HG03139 (cell line): ENCODE results near the gene COP1.

Experiments
- ATAC-seq: cut with Tn5 transposase; IDR thresholded peaks from one replicate; pipeline ENCODE4 v1.9.1; 2021; ENCODE audit not compliant: unreplicated experiment

The COP1 gene

GRCh38 chr1:175976865-175977642, 230.0 kb downstream of the COP1 start:
- no peak for ATAC-seq

- ATAC-seq: no peak
These were observed 237.9 kb downstream of the COP1 start for GRCh38 chr1:175969231-175969630.

DNA sequence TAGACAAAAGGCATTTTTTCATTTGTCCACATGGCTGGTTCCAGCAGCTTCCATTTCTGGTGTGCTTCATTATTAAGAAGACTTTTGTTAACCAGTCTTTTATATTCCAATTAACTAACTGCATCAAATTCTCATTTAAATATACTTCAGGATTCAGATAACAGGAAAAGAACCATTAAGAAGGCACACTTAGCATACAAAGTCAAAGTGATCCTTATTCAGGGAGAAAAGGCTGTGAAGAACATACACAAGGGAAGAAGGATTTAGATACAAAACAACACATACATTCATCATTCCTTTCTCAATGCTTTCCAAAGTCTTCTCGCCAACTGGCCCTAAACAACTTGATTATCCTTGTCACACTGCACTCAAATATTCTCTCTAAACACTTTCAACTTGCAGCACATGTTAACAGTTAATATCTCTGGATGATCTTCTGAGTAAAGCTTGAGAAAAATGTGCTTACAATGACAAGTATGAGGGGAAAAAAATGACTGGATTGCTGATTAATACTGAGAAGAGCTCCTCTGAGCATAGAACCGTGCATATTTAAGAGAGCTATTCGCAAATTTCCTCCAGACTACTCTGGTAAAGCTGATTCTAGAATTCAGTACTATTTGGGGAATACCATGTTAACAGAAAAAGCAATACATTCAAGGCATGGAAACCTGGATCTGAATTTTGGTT, 238.5 kb downstream of the COP1 start:
- ATAC-seq: no peak

- ATAC-seq: no peak
These were observed 243.3 kb downstream of the COP1 start for GRCh38 chr1:175963740-175964139.

DNA sequence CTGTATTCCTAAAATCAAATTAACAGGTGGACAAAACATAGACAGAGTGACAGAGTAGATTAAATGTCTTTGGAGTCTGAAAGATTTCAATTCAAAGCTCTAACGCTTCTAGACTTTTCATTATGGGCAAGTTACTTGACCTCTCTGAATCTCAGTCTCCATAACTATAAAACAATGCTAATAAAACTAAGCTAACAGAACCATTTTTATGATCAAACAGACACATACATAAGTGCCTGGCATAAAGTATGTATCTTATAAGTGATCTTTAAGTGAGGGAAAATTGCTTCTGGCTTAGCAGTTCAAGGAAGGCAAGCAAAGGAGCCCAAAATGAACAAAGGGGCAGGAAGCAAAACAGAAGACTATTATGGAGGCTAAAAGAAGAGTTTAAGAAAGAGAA, 246.9 kb downstream of the COP1 start:
- no peak for ATAC-seq

DNA sequence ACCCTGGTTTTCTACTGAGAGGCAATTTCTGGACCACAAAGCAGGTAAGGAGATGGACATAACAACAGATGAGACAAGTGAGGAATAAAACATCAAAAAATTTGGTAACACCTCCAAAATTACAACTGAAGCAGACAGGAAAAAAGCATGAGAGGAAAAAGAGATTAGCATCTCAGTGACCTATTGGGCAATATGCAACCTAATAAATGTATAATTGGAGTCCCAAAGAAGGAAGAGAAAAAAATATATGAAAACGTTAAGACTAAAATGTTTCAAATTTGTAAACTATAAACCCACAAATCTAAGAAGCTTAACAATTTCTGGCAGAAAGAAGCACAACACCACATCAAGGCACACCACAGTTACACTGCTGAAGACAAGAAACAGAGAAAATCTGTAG, 255.5 kb downstream of the COP1 start:
- no peak for ATAC-seq

DNA sequence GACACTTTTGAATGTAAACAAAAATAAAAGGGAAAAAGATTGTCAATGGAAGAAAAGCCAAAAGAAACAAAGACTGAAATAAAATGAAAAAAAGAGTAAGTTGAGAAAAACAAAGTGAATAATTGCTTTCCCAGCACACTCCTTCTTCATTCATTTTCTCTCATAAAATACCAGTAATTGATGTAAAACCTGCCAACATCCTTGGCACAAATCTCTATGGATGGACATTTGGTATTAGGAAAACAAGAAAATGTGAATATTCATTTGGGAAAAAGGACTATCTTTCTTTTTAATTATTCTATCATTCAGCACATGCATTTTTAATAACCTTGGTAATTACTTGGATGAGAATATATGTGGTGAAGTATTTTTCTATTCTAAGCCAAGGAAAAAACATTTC, 259.3 kb downstream of the COP1 start:
- ATAC-seq: no peak

GRCh38 chr1:175944591-175944990, 262.5 kb downstream of the COP1 start:
- ATAC-seq: no peak

DNA sequence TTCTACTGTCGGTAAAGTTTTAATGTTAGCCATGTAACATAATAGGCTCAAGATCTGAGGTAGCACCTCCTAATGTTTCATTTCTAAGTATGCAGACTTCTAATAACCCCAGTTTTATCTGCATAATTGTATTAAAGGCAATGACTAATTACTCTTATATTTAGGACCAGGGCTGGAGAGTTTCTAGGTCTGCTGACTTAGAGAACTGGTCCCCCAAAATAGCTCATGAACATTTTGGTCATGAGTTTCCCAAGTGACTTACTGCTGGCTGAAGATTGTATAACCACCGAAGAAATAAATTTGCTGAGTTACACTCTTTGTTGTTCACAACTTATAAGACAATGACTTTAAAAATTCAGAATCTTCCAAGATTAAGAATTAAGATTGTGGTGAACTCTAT, 265.9 kb downstream of the COP1 start:
- no peak for ATAC-seq

GRCh38 chr1:175936736-175937135, 270.4 kb downstream of the COP1 start:
- ATAC-seq: no peak

GRCh38 chr1:175935566-175936115, 271.4 kb downstream of the COP1 start:
- ATAC-seq: no peak

- no peak for ATAC-seq
These were observed 271.9 kb downstream of the COP1 start for GRCh38 chr1:175935166-175935565.

- no peak for ATAC-seq
These were observed 273.3 kb downstream of the COP1 start for GRCh38 chr1:175933801-175934200.

GRCh38 chr1:175927944-175928343, 279.1 kb downstream of the COP1 start:
- no peak for ATAC-seq

- no peak for ATAC-seq
These were observed 284.7 kb downstream of the COP1 start for GRCh38 chr1:175922254-175922881.

- no peak for ATAC-seq
These were observed 286.7 kb downstream of the COP1 start for GRCh38 chr1:175920381-175920780.

DNA sequence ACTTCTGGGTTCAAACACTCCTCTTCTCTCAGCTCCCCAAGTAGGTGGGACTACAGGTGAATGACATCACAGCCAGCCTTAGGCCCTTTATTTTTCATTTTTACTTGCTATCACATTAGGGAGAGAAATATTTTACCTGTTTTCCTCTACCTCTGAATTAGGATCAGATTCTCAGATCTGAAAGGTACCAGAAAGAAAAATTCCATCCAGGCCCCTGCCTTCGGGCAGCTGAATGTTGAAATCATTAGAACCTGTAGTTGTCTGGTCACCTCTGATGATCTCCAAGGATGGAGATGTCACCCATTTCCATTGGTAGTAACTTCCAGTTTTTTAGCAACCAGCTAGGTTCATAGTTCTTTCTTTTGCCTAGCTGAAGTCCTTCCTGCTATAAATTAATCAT, 288.1 kb downstream of the COP1 start:
- ATAC-seq: no peak

DNA sequence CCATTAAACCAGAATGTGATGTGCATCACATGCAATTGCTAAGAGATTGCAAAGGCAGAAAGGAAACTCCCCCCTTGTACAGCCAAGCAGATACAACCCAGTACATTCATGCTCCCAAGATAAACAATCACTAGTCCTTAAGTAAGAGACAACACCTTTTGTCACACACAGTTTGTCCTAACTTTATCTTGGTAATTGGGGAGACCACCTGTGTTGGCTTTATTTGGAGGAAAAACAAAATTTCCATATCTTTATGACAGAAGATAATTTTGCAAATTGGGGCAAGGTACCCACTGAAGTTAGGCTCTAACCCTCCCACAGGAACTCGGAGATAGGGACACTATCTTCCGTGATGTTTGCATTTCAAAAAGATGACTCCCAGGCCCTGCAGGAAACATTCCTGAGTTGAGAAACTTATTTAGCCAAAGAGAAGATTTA, 288.7 kb downstream of the COP1 start:
- ATAC-seq: no peak

GRCh38 chr1:175914115-175914514, 293.0 kb downstream of the COP1 start:
- no peak for ATAC-seq

- no peak for ATAC-seq
These were observed 295.9 kb downstream of the COP1 start for GRCh38 chr1:175911138-175911537.

DNA sequence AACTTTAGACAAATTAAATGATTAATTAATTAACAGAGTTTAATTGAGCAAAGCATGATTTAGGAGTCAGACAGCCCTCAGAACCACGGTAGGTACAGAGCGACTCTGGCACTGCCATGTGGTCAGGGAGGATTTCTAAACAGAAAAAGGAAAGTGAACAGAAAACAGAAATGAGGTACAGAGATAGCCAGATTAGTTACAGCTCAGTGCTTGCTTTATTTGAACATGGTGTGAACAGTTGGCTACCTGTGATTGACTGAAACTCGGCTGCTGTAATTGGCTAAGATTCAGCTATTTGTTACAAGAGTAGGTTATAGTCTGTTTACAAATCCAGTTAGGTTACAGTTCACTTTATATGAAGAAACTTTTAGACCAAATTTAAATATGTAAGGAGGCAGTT, 300.7 kb downstream of the COP1 start:
- no peak for ATAC-seq

DNA sequence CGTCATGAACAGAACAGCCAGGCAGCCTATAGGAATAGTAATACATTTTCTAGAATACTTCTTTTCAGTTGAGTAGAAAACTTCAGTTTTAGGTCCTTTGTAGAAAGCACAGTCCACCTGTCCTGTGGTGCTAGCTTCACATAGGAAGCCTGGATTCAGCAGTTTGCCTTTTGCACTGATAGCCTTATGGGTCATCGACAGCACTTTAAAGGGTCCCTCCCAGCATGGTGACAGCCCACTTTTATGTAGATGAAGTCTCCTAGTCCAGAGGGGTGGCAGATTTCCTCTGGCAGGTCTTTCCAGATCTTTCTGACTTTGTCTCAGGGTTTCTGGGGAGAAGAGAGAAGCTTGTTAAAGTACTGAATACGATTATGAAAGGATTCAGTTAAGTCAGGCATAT, 302.3 kb downstream of the COP1 start:
- ATAC-seq: no peak
